ENCODE results near the gene NCOA7.
A peak's percentile ranks its signal among the peaks of the same experiment; 100 is the strongest.

The NCOA7 gene

DNA sequence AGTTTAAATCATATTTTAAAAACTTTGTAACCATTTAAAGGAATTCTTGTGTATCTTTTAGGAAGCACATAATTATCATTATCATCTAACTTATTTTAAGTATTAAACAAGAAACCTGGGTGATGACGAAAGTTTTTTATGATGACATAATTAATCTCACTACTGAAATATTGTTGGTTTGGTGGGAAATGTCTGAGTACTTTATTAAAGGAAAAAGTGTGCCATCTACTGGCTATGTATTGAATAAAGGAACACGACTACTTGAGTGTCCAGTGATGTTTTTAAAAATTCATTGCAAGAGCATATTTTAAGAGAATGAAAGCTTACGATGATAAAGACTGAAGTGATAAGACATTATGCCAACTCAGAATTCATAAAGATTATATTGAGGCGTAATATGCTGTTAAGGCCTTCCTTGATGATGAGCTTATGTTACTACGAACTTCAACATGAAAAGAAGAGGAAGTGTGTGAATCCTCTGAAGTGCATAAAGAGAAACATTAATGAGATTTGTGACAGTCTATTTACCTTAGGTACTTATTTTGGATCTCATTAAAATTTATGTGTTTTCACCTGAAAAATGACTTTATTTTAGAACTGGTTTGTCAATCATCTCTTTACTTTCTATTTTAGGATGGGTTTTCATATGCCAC is 183.6 kb downstream of the NCOA7 start:
- Histone ChIP-seq H3K27ac (replicated peaks) (no peak overlapping the region), H3K4me3 (replicated peaks; ENCODE audit: insufficient read depth, low read length) (no peak overlapping the region), H3K27me3 (ENCODE audit: insufficient read depth, poor library complexity, severe bottlenecking) (no peaks in the 10 kb centered on the region)
- TF ChIP-seq POLR2AphosphoS5 (IDR thresholded peaks at IDR 0.05; ENCODE audit: low read depth) (no peak), SPI1 (IDR thresholded peaks at IDR 0.05; ENCODE audit: borderline replicate concordance, low read depth) (peak; percentile 73; the same call in 1 of the 2 replicates)
- peak in 1 of 2 experiments; percentile 40 for DNase-seq (ENCODE audit: low read depth in 1 of 2, low spot score in 1 of 2)

DNA sequence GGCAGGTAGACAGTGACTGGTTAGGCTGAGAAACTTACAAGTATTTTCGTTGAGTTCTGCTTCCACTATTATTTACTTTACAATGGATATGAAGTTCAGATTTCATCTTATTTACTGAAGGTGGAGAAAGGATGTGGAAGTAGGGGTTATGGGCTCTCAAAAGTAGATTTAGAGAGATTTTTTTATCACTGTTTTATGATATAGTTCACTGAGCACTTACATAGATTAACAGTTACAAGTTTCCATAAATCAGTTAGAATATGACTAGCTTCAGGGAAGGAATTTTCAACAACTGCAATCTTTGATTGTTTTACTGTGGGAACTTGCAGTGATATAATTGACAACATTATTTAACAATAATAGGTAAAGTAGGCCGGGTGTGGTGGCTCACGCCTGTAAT is 188.3 kb downstream of the NCOA7 start:
- no peak overlapping the region for H3K27ac ChIP-seq (replicated peaks)
- DNase-seq (ENCODE audit: low read depth in 1 of 2, low spot score in 1 of 2), result no peak
- TF ChIP-seq, protein P1, sequence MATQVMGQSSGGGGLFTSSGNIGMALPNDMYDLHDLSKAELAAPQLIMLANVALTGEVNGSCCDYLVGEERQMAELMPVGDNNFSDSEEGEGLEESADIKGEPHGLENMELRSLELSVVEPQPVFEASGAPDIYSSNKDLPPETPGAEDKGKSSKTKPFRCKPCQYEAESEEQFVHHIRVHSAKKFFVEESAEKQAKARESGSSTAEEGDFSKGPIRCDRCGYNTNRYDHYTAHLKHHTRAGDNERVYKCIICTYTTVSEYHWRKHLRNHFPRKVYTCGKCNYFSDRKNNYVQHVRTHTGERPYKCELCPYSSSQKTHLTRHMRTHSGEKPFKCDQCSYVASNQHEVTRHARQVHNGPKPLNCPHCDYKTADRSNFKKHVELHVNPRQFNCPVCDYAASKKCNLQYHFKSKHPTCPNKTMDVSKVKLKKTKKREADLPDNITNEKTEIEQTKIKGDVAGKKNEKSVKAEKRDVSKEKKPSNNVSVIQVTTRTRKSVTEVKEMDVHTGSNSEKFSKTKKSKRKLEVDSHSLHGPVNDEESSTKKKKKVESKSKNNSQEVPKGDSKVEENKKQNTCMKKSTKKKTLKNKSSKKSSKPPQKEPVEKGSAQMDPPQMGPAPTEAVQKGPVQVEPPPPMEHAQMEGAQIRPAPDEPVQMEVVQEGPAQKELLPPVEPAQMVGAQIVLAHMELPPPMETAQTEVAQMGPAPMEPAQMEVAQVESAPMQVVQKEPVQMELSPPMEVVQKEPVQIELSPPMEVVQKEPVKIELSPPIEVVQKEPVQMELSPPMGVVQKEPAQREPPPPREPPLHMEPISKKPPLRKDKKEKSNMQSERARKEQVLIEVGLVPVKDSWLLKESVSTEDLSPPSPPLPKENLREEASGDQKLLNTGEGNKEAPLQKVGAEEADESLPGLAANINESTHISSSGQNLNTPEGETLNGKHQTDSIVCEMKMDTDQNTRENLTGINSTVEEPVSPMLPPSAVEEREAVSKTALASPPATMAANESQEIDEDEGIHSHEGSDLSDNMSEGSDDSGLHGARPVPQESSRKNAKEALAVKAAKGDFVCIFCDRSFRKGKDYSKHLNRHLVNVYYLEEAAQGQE (IDR thresholded peaks at IDR 0.05; ENCODE audit: insufficient replicate concordance, low read depth), result no peak
- no peak for TF ChIP-seq SPI1 (IDR thresholded peaks at IDR 0.05; ENCODE audit: borderline replicate concordance, low read depth)
- TF ChIP-seq, protein P2, sequence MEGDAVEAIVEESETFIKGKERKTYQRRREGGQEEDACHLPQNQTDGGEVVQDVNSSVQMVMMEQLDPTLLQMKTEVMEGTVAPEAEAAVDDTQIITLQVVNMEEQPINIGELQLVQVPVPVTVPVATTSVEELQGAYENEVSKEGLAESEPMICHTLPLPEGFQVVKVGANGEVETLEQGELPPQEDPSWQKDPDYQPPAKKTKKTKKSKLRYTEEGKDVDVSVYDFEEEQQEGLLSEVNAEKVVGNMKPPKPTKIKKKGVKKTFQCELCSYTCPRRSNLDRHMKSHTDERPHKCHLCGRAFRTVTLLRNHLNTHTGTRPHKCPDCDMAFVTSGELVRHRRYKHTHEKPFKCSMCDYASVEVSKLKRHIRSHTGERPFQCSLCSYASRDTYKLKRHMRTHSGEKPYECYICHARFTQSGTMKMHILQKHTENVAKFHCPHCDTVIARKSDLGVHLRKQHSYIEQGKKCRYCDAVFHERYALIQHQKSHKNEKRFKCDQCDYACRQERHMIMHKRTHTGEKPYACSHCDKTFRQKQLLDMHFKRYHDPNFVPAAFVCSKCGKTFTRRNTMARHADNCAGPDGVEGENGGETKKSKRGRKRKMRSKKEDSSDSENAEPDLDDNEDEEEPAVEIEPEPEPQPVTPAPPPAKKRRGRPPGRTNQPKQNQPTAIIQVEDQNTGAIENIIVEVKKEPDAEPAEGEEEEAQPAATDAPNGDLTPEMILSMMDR (IDR thresholded peaks at IDR 0.05; ENCODE audit: insufficient read depth, low read length), result no peak
- TF ChIP-seq POLR2AphosphoS5 (IDR thresholded peaks at IDR 0.05; ENCODE audit: low read depth), result no peak
- TF ChIP-seq GABPA (IDR thresholded peaks at IDR 0.05; ENCODE audit: low read depth), result no peak
- no peak overlapping the region for H3K4me3 ChIP-seq (replicated peaks; ENCODE audit: insufficient read depth, low read length)
- H3K27me3 ChIP-seq (ENCODE audit: insufficient read depth, poor library complexity, severe bottlenecking), result no peaks in the 10 kb centered on the region

Data from HL-60 (cell line).